SK-N-SH (cell line): ENCODE results near the gene SIKE1.

Experiments
- CTCF ChIP-seq: fragments of 200-600 bp; sonication (generic); IDR thresholded peaks from 2 replicates; pipeline ENCODE4 v1.6.1; 2017; ENCODE audit warnings: antibody characterized with exemption, mild to moderate bottlenecking, moderate library complexity
- EP300 ChIP-seq, 2 experiments: IDR thresholded peaks; 2 replicates each; pipeline versions ENCODE4 v1.4.0 to v1.6.1; 2012; ENCODE audit warnings: borderline replicate concordance in 1 of 2, low read depth in 1 of 2, low read length in 1 of 2
- GATA2 ChIP-seq: sonication (generic); formaldehyde crosslinking; IDR thresholded peaks from 2 replicates; pipeline ENCODE4 v1.5.0; 2020; ENCODE audit warnings: mild to moderate bottlenecking, missing genetic modification reagents
- MAX ChIP-seq: IDR thresholded peaks from 2 replicates; pipeline ENCODE4 v1.4.0; 2012; ENCODE audit warnings: low read depth
- MEF2A ChIP-seq: IDR thresholded peaks from 2 replicates; pipeline ENCODE4 v1.4.0; 2012; ENCODE audit warnings: low read depth, borderline replicate concordance
- MXI1 ChIP-seq: IDR thresholded peaks from 2 replicates; pipeline ENCODE4 v1.6.1; 2012; ENCODE audit warnings: mild to moderate bottlenecking, low read depth, low read length, improper control_type of control experiment
- NFIC ChIP-seq: IDR thresholded peaks from 2 replicates; pipeline ENCODE4 v1.4.0; 2012; ENCODE audit warnings: borderline replicate concordance
- RAD21 ChIP-seq: IDR thresholded peaks from 2 replicates; pipeline ENCODE4 v1.6.1; 2012; ENCODE audit warnings: mild to moderate bottlenecking, low read length
- REST ChIP-seq: IDR thresholded peaks from 2 replicates; pipeline ENCODE4 v1.6.1; 2012; ENCODE audit warnings: mild to moderate bottlenecking, low read depth, low read length, moderate library complexity
- RFX5 ChIP-seq: IDR thresholded peaks from 2 replicates; pipeline ENCODE4 v1.6.1; 2012; ENCODE audit warnings: mild to moderate bottlenecking, improper control_type of control experiment, low read length
- SMC3 ChIP-seq: IDR thresholded peaks from 2 replicates; pipeline ENCODE4 v1.6.1; 2012; ENCODE audit warnings: low read depth, low read length, improper control_type of control experiment
- TEAD4 ChIP-seq: IDR thresholded peaks from 2 replicates; pipeline ENCODE4 v1.4.0; 2012; ENCODE audit warnings: mild to moderate bottlenecking, borderline replicate concordance; ENCODE audit not compliant: insufficient read depth
- YY1 ChIP-seq: IDR thresholded peaks from 2 replicates; pipeline ENCODE4 v1.4.0; 2012; ENCODE audit warnings: low read depth, mild to moderate bottlenecking

GRCh38 chr1:114756009-114756892 lies 24.2 kb downstream of the SIKE1 start:
- no peak for TF ChIP-seq REST
- no peak for TF ChIP-seq GATA2
- TF ChIP-seq MAX = no peak
- no peak for TF ChIP-seq YY1
- TF ChIP-seq RFX5 = no peak
- TF ChIP-seq CTCF = no peak
- TF ChIP-seq SMC3 = no peak
- no peak for TF ChIP-seq MXI1
- TF ChIP-seq TEAD4 = no peak
- TF ChIP-seq MEF2A = no peak
- TF ChIP-seq NFIC = no peak
- no peak for TF ChIP-seq EP300 (IDR thresholded peaks at IDR 0.05; ENCODE audit: borderline replicate concordance in 1 of 2, low read depth in 1 of 2, low read length in 1 of 2)
- TF ChIP-seq RAD21 = no peak
